OCI-LY3 (cell line): ENCODE data around the gene ATP2B1.

Experiments used
- CTCF ChIP-seq: fragments of 200-600, 300-600 bp; sonication (generic); IDR thresholded peaks from 2 replicates; pipeline ENCODE4 v1.5.1; 2014; ENCODE audit warnings: antibody characterized with exemption, low read length, low read depth
- EZH2phosphoT487 ChIP-seq: fragments of 200-600 bp; shearing (Covaris generic); IDR thresholded peaks from 2 replicates; pipeline ENCODE4 v1.6.1; 2018; ENCODE audit warnings: antibody characterized with exemption, mixed run types, low read depth

DNA sequence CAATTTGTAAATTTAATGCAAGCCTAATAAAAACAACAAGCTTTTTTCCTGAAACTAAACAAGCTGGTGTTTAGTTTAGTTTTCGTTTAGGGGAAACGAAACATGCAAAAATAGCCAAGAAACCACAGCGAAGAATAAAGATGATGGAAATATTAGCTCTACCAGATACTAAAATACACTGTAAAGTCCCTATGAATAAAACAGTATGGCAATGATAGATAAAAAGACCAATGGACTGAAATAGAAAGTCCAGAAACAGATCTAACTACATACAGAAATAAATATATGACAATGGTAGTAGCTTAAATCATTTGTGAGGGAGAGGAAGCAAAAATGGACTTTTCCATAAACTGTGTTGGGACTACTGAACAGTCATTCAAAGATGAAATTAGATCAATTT is 26.4 kb downstream of the ATP2B1 start:
- TF ChIP-seq CTCF (no peak), EZH2phosphoT487 (no peak)
